Heart left ventricle (tissue), 13 donors: ENCODE data around the gene GMPR.

ENCODE experiments used
- POLR2A ChIP-seq, 2 donors: fragments of 450-650 bp; IDR thresholded peaks; one replicate each; pipeline ENCODE4 v1.6.1; 2017; ENCODE audit warnings: antibody characterized with exemption in 2 of 2, mild to moderate bottlenecking in 2 of 2, moderate library complexity in 2 of 2
- TF ChIP-seq, protein P1 (sequence below), 12 donors: fragments of 200-600 bp; sonication (generic) in 4 of 12; IDR thresholded peaks; one replicate each; pipeline versions ENCODE4 v1.5.0 to v1.8.0; 2018 to 2022; ENCODE audit warnings: antibody characterized with exemption in 12 of 12, mild to moderate bottlenecking in 5 of 12
- donor health status: ischemic (EF 13 %, LVEDD 7.1; RV severe dilation, severe dysfunction).
- donor health status: DM: no; HTN: yes; CAD: no.
- donor health status: DM: no; HTN: no; CAD: no.
- donor health status: ischemic (EF 25% LVEDD 6.9; RV normal size, moderate dysfunction).
- donor health status: ischemic (EF 25% LVEDD 5.7; RV mildly dilated, moderate dysfunction).
- donor health status: ischemic (EF 35%, LVEDD 5.7; RV mildly dilated, moderate dysfunction).
- donor health status: nonischemic (EF 11% LVEDD 7.7; RV severe dilation, severe dysfunction).
- donor health status: DM: yes; HTN: yes; CAD: no.
- donor health status: PGD.
- donor health status: ischemic (EF 29% LVEDD 5.4; RV normal size, mild dysfunction).
- donor health status: nonischemic (EF 23%, LVEDD 6.1; RV moderate dilation, normal function).

DNA sequence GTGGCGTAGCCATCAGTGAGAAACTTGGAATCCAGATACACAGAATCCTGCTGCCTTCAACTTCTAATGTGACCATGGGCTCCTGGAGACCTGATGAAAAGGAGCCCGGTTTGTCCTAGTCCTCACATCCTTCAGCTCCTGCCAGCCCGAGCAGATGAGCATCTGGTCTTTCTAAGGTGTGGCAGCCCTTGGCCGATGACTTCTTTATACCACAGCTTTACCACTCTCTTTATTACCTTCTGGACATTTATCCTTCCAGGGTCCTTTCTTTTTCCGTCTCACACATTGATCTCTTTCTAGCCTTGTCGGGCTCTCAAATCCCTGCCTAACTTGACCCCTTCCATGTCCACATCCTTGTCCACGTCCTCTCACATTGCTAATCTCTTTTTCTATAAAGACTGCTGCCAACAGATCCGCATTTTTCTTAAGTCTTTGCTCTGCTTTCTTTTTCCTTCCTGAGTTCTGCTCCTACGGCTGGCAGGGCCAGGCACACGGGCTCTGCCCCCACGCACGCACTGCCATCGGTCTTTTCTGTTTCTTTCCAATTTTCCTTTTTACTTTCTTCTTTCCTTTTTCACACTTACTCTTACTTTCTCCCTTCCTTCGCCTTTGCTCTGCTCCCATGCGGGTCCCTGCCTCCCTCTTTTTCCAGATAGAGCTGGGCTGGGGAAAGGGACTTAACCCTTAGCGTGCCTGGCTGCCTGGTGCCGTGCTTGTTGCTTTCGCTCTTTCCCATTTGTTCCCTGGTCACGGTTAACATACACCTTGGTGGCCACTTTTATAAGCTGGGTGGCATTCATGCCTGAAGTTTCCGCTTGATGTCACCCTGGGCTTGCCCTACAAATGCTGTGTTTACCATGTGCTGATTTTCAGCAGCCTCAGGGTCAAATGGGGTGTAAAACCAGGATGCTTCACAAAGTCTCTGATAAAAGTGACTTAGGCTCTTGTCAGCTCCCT is 9.4 kb upstream of the GMPR start:
- TF ChIP-seq, protein P1, sequence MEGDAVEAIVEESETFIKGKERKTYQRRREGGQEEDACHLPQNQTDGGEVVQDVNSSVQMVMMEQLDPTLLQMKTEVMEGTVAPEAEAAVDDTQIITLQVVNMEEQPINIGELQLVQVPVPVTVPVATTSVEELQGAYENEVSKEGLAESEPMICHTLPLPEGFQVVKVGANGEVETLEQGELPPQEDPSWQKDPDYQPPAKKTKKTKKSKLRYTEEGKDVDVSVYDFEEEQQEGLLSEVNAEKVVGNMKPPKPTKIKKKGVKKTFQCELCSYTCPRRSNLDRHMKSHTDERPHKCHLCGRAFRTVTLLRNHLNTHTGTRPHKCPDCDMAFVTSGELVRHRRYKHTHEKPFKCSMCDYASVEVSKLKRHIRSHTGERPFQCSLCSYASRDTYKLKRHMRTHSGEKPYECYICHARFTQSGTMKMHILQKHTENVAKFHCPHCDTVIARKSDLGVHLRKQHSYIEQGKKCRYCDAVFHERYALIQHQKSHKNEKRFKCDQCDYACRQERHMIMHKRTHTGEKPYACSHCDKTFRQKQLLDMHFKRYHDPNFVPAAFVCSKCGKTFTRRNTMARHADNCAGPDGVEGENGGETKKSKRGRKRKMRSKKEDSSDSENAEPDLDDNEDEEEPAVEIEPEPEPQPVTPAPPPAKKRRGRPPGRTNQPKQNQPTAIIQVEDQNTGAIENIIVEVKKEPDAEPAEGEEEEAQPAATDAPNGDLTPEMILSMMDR (IDR thresholded peaks at IDR 0.05): peak in 8 of 12 donors; percentile 17 to 49 (median 28)
- TF ChIP-seq POLR2A (IDR thresholded peaks at IDR 0.05): no peak
